GM12878 (cell line): ENCODE results near the gene RIMBP2. TPM values are rescaled to one million over a fixed set of nuclear protein-coding genes. Genes with fewer than 3 reads are reported as not detected.

Source experiments
- ATAC-seq: fragments of 200-7000 bp; cut with Tn5 transposase; 3 replicates; pipeline ENCODE4 v1.9.1; 2020; ENCODE audit warnings: mild to moderate bottlenecking, moderate library complexity
- BruUV-seq: library from RNA; stranded (reverse); fragments of 400-500 nt; replicated peaks from 2 replicates; lab custom pipeline; 2021; lab: Mats Ljungman, UMichigan
- CTCF ChIA-PET: fragments of 300-600 bp; sonication (Branson Sonifier 250); formaldehyde crosslinking; extraction: SDS; loops from one replicate; lab custom pipeline; 2021; ENCODE audit warnings: inconsistent platforms; lab: Yijun Ruan, JAX
- POLR2A ChIA-PET: fragments of 350-600 bp; formaldehyde crosslinking; extraction: SDS; loops from one replicate; lab custom pipeline; 2021; ENCODE audit warnings: inconsistent platforms; lab: Charles Lee
- RAD21 ChIA-PET: fragments of 300-600 bp; sonication (Branson Sonifier 250); formaldehyde crosslinking; loops from one replicate; lab custom pipeline; 2023; ENCODE audit warnings: antibody characterized with exemption; ENCODE audit not compliant: unreplicated experiment; lab: Charles Lee
- SMC1A ChIA-PET: fragments of 300-600 bp; sonication (Branson Sonifier 250); formaldehyde crosslinking; loops from one replicate; lab custom pipeline; 2023; ENCODE audit not compliant: unreplicated experiment, uncharacterized antibody; lab: Charles Lee
- DNase-seq: peaks from one replicate; pipeline ENCODE4 v3.0.0-alpha.2; 2011; ENCODE audit warnings: low read depth, low spot score
- FAIRE-seq: peaks from 3 replicates; lab custom pipeline; 2011; peaks lifted over from hg19 to GRCh38; lab: Jason Lieb, UNC
- H2AFZ ChIP-seq: 2 replicates; pipeline ENCODE4 v1.6.0; 2011; ENCODE audit warnings: low read depth, low read length, control low read depth; ENCODE audit not compliant: control insufficient read depth
- H3K27ac ChIP-seq: 2 replicates; pipeline ENCODE4 v1.5.1; 2011; ENCODE audit warnings: control low read depth; ENCODE audit not compliant: control insufficient read depth, insufficient read depth
- H3K27me3 ChIP-seq, 2 experiments: replicated peaks in 1 of 2; 2 replicates each; pipeline versions ENCODE4 v1.6.0 to v1.6.1; 2011; ENCODE audit warnings: low read length in 1 of 2; ENCODE audit not compliant: control insufficient read depth in 2 of 2, insufficient read depth in 2 of 2
- H3K36me3 ChIP-seq, 2 experiments: 2 replicates each; pipeline ENCODE4 v1.5.1; 2011; ENCODE audit warnings: low read length in 1 of 2; ENCODE audit not compliant: control insufficient read depth in 2 of 2, insufficient read depth in 2 of 2
- H3K4me1 ChIP-seq: 2 replicates; pipeline ENCODE4 v1.6.1; 2011; ENCODE audit warnings: mild to moderate bottlenecking, low read length, moderate library complexity, mixed read lengths; ENCODE audit not compliant: control insufficient read depth, insufficient read depth
- H3K4me2 ChIP-seq: 2 replicates; pipeline ENCODE4 v1.6.0; 2011; ENCODE audit warnings: control low read depth; ENCODE audit not compliant: control insufficient read depth, insufficient read depth
- H3K4me3 ChIP-seq: fragments of 200-600 bp; sonication (generic); 2 replicates; pipeline ENCODE4 v1.5.1; 2016
- H3K79me2 ChIP-seq: 2 replicates; pipeline ENCODE4 v1.6.0; 2011; ENCODE audit warnings: low read length; ENCODE audit not compliant: control insufficient read depth, insufficient read depth
- H3K9ac ChIP-seq: 2 replicates; pipeline ENCODE4 v1.8.0; 2011; ENCODE audit warnings: low read length, control low read depth, mixed read lengths; ENCODE audit not compliant: control insufficient read depth, insufficient read depth
- H3K9me3 ChIP-seq: replicated peaks from 3 replicates; pipeline ENCODE4 v1.5.1; 2011; ENCODE audit warnings: mild to moderate bottlenecking, low read length; ENCODE audit not compliant: control insufficient read depth, insufficient read depth
- H4K20me1 ChIP-seq: 2 replicates; pipeline ENCODE4 v1.6.0; 2011; ENCODE audit not compliant: control insufficient read depth, insufficient read depth
- CBFB ChIP-seq: IDR thresholded peaks from 2 replicates; pipeline ENCODE4 v1.6.1; 2016; ENCODE audit warnings: antibody characterized with exemption, low read depth
- CHD2 ChIP-seq: IDR thresholded peaks from 2 replicates; pipeline ENCODE4 v1.6.1; 2011; ENCODE audit warnings: low read depth, low read length, improper control_type of control experiment, borderline replicate concordance
- EGR1 ChIP-seq, 2 experiments: IDR thresholded peaks; 1 replicate in 1 of 2; 2 replicates in 1 of 2; pipeline ENCODE4 v1.6.1; 2011 to 2012; ENCODE audit warnings: low read depth in 2 of 2, low read length in 2 of 2, borderline replicate concordance in 1 of 2, mild to moderate bottlenecking in 1 of 2, moderate library complexity in 1 of 2
- ETV6 ChIP-seq, 2 experiments: fragments of 450-650 bp in 1 of 2; IDR thresholded peaks in 1 of 2; conservative IDR thresholded peaks in 1 of 2; 2 replicates each; pipeline ENCODE4 v1.6.1; 2014; ENCODE audit warnings: antibody characterized with exemption in 1 of 2, borderline replicate concordance in 1 of 2, low read depth in 1 of 2, mild to moderate bottlenecking in 1 of 2, moderate library complexity in 1 of 2
- HDGF ChIP-seq: fragments of 450-650 bp; IDR thresholded peaks from 2 replicates; pipeline ENCODE4 v1.6.1; 2016; ENCODE audit warnings: antibody characterized with exemption
- JUNB ChIP-seq: IDR thresholded peaks from 2 replicates; pipeline ENCODE4 v1.6.1; 2016; ENCODE audit warnings: antibody characterized with exemption, mild to moderate bottlenecking
- NR2C2 ChIP-seq: IDR thresholded peaks from 2 replicates; pipeline ENCODE4 v1.6.1; 2011; ENCODE audit warnings: borderline replicate concordance, low read depth; ENCODE audit not compliant: control insufficient read depth, insufficient read length
- POLR2AphosphoS5 ChIP-seq: IDR thresholded peaks from 2 replicates; pipeline ENCODE4 v1.6.1; 2011; ENCODE audit warnings: mild to moderate bottlenecking, low read length, inconsistent platforms
- ZNF217 ChIP-seq: fragments of 450-650 bp; IDR thresholded peaks from 2 replicates; pipeline ENCODE4 v1.6.1; 2017; ENCODE audit warnings: antibody characterized with exemption, mild to moderate bottlenecking
- WGBS: methylation state at CpG from one replicate; pipeline ENCODE4 v1.1.6; 2016; ENCODE audit warnings: low lambda C conversion rate; ENCODE audit not compliant: insufficient replicate concordance, insufficient coverage; ENCODE audit errors: missing lambda C conversion rate; 5-methylcytosine and 5-hydroxymethylcytosine counted together
- in situ Hi-C: fragments of 300-500 bp; cut with MboI; formaldehyde crosslinking; loops from 9 replicates; pipeline ENCODE4 v1.14.3; 2018; ENCODE audit warnings: mixed read lengths
- intact Hi-C: fragments of 100-400 bp; cut with micrococcal nuclease; formaldehyde crosslinking; loops from one replicate; pipeline ENCODE4 v1.14.2; 2022; ENCODE audit not compliant: unreplicated experiment
- polyA plus RNA-seq, 11 experiments: library from polyadenylated mRNA; depleted of rRNA in 4 of 11; unstranded in 6 of 11; stranded (reverse) in 5 of 11; fragments of >200 nt; fragmentation: Nextera tagmentation in 4 of 11; fragmentation: Illumina TruSeq in 1 of 11; extraction: Ambion mirVana in 4 of 11; extraction: Trizol in 1 of 11; gene quantifications; 1 replicate in 1 of 11; 2 replicates in 10 of 11; pipeline versions ENCODE4 v1.2.1 to v1.2.3, GENCODE V29; 2011 to 2016; ENCODE audit warnings: inconsistent platforms in 2 of 11, missing spikeins in 2 of 11, low read depth in 1 of 11
- total RNA-seq, 4 experiments: library from RNA; depleted of rRNA in 3 of 4; stranded (reverse); fragments of >200 nt in 3 of 4; fragmentation: Illumina TruSeq in 1 of 4; extraction: Trizol in 1 of 4; gene quantifications; 2 replicates each; pipeline versions ENCODE4 v1.2.1 to v1.2.3, GENCODE V29; 2013 to 2021
- TF ChIP-seq, protein P1 (sequence below): fragments of 450-650 bp; IDR thresholded peaks from 2 replicates; pipeline ENCODE4 v1.6.1; 2017; ENCODE audit warnings: mild to moderate bottlenecking, moderate library complexity

RIMBP2 gene
- total and polyA plus RNA-seq, 10 of the 15 experiments (the other 5 are each of a cell fraction or from before 2014, with no cell fraction given), result 0.04 to 2.9 (median 0.07) TPM; not detected in 1

DNA sequence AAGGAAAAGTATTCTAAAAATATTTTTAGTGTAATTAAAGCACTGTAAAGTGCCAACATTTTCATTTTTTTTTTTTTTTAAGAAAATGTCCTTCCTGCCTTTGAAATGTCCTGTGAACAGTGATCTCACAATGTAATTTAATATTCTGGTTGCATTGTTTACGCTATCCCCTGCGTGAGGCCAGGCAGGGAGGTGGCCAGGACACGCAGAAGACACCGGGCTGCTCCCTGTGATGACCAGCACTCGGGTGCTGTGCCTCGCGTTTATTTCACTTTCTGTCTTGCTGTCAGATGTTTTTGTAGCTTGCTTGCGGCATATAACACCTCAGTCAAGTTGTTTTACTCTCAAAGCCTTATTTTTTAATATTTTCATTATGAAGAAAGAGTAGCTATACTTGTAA, 359.9 kb downstream of the RIMBP2 start:
- WGBS, result 36% methylated on average over 8 of the region's 8 CpGs
- no TSS peak for BruUV-seq

More for the DNA sequence above, 359.9 kb downstream of the RIMBP2 start:
- ChIA-PET SMC1A (no interaction called here), POLR2A (no interaction called here), CTCF (interaction anchor here (0.9 kb wide), 1 partner anchor 191 kb away, joined by 4 read pairs; no protein-coding TSS in a partner anchor), RAD21 (no interaction called here)
- ATAC-seq (no peak), FAIRE-seq (no peak), DNase-seq (no peak)
- H3K79me2 ChIP-seq, result no peaks in the 10 kb centered on the region
- TF ChIP-seq ETV6 (conservative IDR thresholded peaks at IDR 0.05 in 1 of 2, IDR thresholded peaks at IDR 0.05 in 1 of 2; ENCODE audit: borderline replicate concordance in 1 of 2, low read depth in 1 of 2), result no peak
- no peak for TF ChIP-seq ZNF217
- no peak for TF ChIP-seq POLR2AphosphoS5
- TF ChIP-seq NR2C2, result no peak
- no peak for TF ChIP-seq CHD2
- no peak for TF ChIP-seq CBFB
- TF ChIP-seq, protein P1, sequence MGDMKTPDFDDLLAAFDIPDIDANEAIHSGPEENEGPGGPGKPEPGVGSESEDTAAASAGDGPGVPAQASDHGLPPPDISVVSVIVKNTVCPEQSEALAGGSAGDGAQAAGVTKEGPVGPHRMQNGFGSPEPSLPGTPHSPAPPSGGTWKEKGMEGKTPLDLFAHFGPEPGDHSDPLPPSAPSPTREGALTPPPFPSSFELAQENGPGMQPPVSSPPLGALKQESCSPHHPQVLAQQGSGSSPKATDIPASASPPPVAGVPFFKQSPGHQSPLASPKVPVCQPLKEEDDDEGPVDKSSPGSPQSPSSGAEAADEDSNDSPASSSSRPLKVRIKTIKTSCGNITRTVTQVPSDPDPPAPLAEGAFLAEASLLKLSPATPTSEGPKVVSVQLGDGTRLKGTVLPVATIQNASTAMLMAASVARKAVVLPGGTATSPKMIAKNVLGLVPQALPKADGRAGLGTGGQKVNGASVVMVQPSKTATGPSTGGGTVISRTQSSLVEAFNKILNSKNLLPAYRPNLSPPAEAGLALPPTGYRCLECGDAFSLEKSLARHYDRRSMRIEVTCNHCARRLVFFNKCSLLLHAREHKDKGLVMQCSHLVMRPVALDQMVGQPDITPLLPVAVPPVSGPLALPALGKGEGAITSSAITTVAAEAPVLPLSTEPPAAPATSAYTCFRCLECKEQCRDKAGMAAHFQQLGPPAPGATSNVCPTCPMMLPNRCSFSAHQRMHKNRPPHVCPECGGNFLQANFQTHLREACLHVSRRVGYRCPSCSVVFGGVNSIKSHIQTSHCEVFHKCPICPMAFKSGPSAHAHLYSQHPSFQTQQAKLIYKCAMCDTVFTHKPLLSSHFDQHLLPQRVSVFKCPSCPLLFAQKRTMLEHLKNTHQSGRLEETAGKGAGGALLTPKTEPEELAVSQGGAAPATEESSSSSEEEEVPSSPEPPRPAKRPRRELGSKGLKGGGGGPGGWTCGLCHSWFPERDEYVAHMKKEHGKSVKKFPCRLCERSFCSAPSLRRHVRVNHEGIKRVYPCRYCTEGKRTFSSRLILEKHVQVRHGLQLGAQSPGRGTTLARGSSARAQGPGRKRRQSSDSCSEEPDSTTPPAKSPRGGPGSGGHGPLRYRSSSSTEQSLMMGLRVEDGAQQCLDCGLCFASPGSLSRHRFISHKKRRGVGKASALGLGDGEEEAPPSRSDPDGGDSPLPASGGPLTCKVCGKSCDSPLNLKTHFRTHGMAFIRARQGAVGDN, result no peak
- TF ChIP-seq JUNB, result no peak
- no peak for TF ChIP-seq EGR1 (IDR thresholded peaks at IDR 0.05; ENCODE audit: borderline replicate concordance in 1 of 2, low read depth in 2 of 2, low read length in 2 of 2)
- no peak for TF ChIP-seq HDGF
- H3K36me3 ChIP-seq, result no peaks in the 10 kb centered on the region
- no peak overlapping the region for H3K4me2 ChIP-seq
- H3K9ac ChIP-seq, result no peak overlapping the region
- H3K4me1 ChIP-seq, result no peaks in the 10 kb centered on the region
- in situ Hi-C loops, result no loop called here
- H3K4me3 ChIP-seq, result no peak overlapping the region
- intact Hi-C loops, result no loop called here
- no peak overlapping the region for H2AFZ ChIP-seq
- H3K27ac ChIP-seq, result no peak overlapping the region
- no peaks in the 10 kb centered on the region for H3K27me3 ChIP-seq
- H4K20me1 ChIP-seq, result no peaks in the 10 kb centered on the region
- no peaks in the 10 kb centered on the region; the same call in 1 of the 3 replicates for H3K9me3 ChIP-seq
